ENCODE results near the gene COL8A1. TPM values are rescaled to one million over a fixed set of nuclear protein-coding genes. Genes with fewer than 3 reads are reported as not detected.

Gene COL8A1
- total RNA-seq, 1 experiment from 2014 or later, result 8.1 TPM

- CTCF ChIA-PET, result interaction anchor here (0.6 kb wide), 1 partner anchor 43 kb away, joined by 9 read pairs; no protein-coding TSS in a partner anchor
- Histone ChIP-seq H4K20me1 (ENCODE audit: insufficient read depth) (no peaks in the 10 kb centered on the region), H3K27ac (no peak overlapping the region), H3K4me2 (no peak overlapping the region), H3K4me3 (no peak overlapping the region), H3K79me2 (ENCODE audit: low read depth) (no peaks in the 10 kb centered on the region), H3K4me1 (replicated peaks; ENCODE audit: insufficient read depth) (peaks cover 8% of the 10 kb centered on the region), H3K9me2 (ENCODE audit: insufficient read depth) (no peaks in the 10 kb centered on the region), H3K9me3 (ENCODE audit: insufficient read depth, low read depth) (no peaks in the 10 kb centered on the region), H3K36me3 (ENCODE audit: low read depth) (no peaks in the 10 kb centered on the region), H2AFZ (no peak overlapping the region), H3F3A (ENCODE audit: insufficient read depth, low read depth) (no peaks in the 10 kb centered on the region), H3K27me3 (ENCODE audit: insufficient read depth, low read depth) (no peaks in the 10 kb centered on the region)
- no peak for TF ChIP-seq CTCF (conservative IDR thresholded peaks at IDR 0.05)
- TF ChIP-seq EZH2 (IDR thresholded peaks at IDR 0.05; ENCODE audit: low read depth), result no peak
- intact Hi-C loops (cut with micrococcal nuclease; ENCODE audit: unreplicated experiment), result loop anchor here (10.0 kb wide), 2 partner anchors 666 to 1176 kb away; no protein-coding TSS in a partner anchor
- DNase-seq, result no peak
- POLR2A ChIA-PET (ENCODE audit: unreplicated experiment), result no interaction called here
- BruUV-seq (replicated peaks), result no TSS peak
These were observed 142.4 kb downstream of the COL8A1 start for GRCh38 chr3:99780749-99781148.

DNA sequence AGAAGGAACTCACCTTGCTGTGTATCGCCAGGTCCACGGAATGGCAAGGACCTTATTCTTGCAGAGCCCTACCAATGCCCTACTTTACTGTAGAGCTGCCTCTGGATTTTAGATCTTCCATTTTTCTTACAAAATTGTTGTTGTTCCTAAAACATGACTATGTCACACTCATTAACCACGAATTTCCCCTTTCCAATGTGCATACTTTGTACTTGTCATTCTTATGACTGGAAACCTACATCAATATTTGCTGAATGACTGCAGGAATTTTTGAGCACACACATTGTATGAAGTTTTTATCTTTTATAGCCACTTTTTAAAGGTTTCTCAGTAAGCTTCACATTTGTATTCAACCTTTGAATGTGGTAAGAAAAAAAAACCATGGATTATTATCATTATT is 143.4 kb downstream of the COL8A1 start:
- Histone ChIP-seq H3K4me1 (replicated peaks; ENCODE audit: insufficient read depth) (peaks cover 6% of the 10 kb centered on the region), H3K4me2 (no peak overlapping the region), H3K4me3 (no peak overlapping the region), H3K27ac (no peak overlapping the region), H2AFZ (no peak overlapping the region), H3K9me2 (ENCODE audit: insufficient read depth) (no peaks in the 10 kb centered on the region), H3K27me3 (ENCODE audit: insufficient read depth, low read depth) (no peaks in the 10 kb centered on the region), H3K36me3 (ENCODE audit: low read depth) (no peaks in the 10 kb centered on the region), H3K9me3 (ENCODE audit: insufficient read depth, low read depth) (no peaks in the 10 kb centered on the region), H4K20me1 (ENCODE audit: insufficient read depth) (no peaks in the 10 kb centered on the region), H3K79me2 (ENCODE audit: low read depth) (no peaks in the 10 kb centered on the region), H3F3A (ENCODE audit: insufficient read depth, low read depth) (no peaks in the 10 kb centered on the region)
- intact Hi-C loops (cut with micrococcal nuclease; ENCODE audit: unreplicated experiment), result loop anchor here (10.0 kb wide), 2 partner anchors 667 to 1177 kb away; no protein-coding TSS in a partner anchor
- ChIA-PET POLR2A (ENCODE audit: unreplicated experiment) (interaction anchor here (0.5 kb wide), 1 partner anchor 75 kb away, joined by 8 read pairs; no protein-coding TSS in a partner anchor), CTCF (no interaction called here)
- TF ChIP-seq EZH2 (IDR thresholded peaks at IDR 0.05; ENCODE audit: low read depth), result no peak
- no peak for TF ChIP-seq CTCF (conservative IDR thresholded peaks at IDR 0.05)
- DNase-seq, result no peak
- no TSS peak for BruUV-seq (replicated peaks)

- Histone ChIP-seq H3K27me3 (ENCODE audit: insufficient read depth, low read depth) (no peaks in the 10 kb centered on the region), H3K4me2 (no peak overlapping the region), H3K36me3 (ENCODE audit: low read depth) (no peaks in the 10 kb centered on the region), H3K9me2 (ENCODE audit: insufficient read depth) (no peaks in the 10 kb centered on the region), H3K4me3 (no peak overlapping the region), H3K9me3 (ENCODE audit: insufficient read depth, low read depth) (no peaks in the 10 kb centered on the region), H3K79me2 (ENCODE audit: low read depth) (no peaks in the 10 kb centered on the region), H2AFZ (no peak overlapping the region), H4K20me1 (ENCODE audit: insufficient read depth) (no peaks in the 10 kb centered on the region), H3K27ac (no peak overlapping the region), H3F3A (ENCODE audit: insufficient read depth, low read depth) (no peaks in the 10 kb centered on the region), H3K4me1 (replicated peaks; ENCODE audit: insufficient read depth) (no peaks in the 10 kb centered on the region)
- no TSS peak for BruUV-seq (replicated peaks)
- TF ChIP-seq EZH2 (IDR thresholded peaks at IDR 0.05; ENCODE audit: low read depth), result no peak
- TF ChIP-seq CTCF (conservative IDR thresholded peaks at IDR 0.05), result no peak
- intact Hi-C loops (cut with micrococcal nuclease; ENCODE audit: unreplicated experiment), result loop anchor here (10.0 kb wide), 2 partner anchors 668 to 1178 kb away; no protein-coding TSS in a partner anchor
- CTCF ChIA-PET, result interaction anchor here (0.6 kb wide), 1 partner anchor 626 kb away, joined by 5 read pairs; no protein-coding TSS in a partner anchor
- no peak for DNase-seq
- POLR2A ChIA-PET (ENCODE audit: unreplicated experiment), result no interaction called here
These were observed 144.7 kb downstream of the COL8A1 start for GRCh38 chr3:99783011-99783573.

Measured in PC-9 (cell line).